Body of pancreas (tissue), 4 donors: Measurements from ENCODE around the gene TTLL5.

Source experiments
- CTCF ChIP-seq, 7 experiments: fragments of 450-650 bp in 4 of 7; fragments of 200-600 bp in 3 of 7; sonication (generic) in 3 of 7; IDR thresholded peaks; one replicate each; pipeline ENCODE4 v1.5.1; 2016 to 2019; ENCODE audit warnings: antibody characterized with exemption in 7 of 7
- POLR2A ChIP-seq, 3 donors: fragments of 450-650 bp; IDR thresholded peaks; one replicate each; pipeline ENCODE4 v1.6.1; 2016; ENCODE audit warnings: antibody characterized with exemption in 3 of 3, mild to moderate bottlenecking in 2 of 3

GRCh38 chr14:75906228-75906627 is 245.2 kb downstream of the TTLL5 start:
- TF ChIP-seq CTCF (IDR thresholded peaks at IDR 0.05) (no peak), POLR2A (IDR thresholded peaks at IDR 0.05) (no peak)
